Measurements from ENCODE around the gene MTRF1L. TPM values are rescaled to one million over a fixed set of nuclear protein-coding genes. Genes with fewer than 3 reads are reported as not detected.
A peak's percentile ranks its signal among the peaks of the same experiment; 100 is the strongest.

Gene MTRF1L
- total and polyA plus RNA-seq, 2 donors (not counting 1 experiment from before 2014, with no cell fraction given): 15.7 to 17.8 TPM

DNA sequence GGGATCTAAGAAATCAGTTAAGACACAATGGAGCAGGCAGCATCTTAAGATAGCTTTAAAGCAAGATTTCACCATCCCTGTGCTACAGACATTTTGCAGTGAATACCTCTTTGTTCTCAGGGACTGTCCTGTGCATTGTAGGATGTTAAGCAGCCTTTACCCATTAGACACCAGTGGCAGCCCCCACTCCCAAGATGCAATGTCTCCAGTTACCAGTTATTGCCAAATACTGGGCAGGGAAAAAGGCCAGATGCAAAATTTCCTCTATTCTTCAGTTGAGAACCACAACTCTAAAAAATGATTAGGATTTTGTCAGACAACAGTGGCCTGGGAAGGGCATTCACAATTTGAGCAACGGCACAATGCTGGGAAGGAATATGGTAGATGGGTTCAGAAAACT is 25.8 kb downstream of the MTRF1L start:
- DNase-seq (ENCODE audit: low read depth in 2 of 2): peak in 1 of 2 donors; percentile 47
- H3K4me1 ChIP-seq (ENCODE audit: control insufficient read depth, extremely low read depth, insufficient read depth, low read length): peaks cover 10% of the 10 kb centered on the region
- H2AFZ ChIP-seq (ENCODE audit: low read length): no peak overlapping the region
- no peaks in the 10 kb centered on the region for H3K27me3 ChIP-seq (ENCODE audit: control insufficient read depth, insufficient read depth, low read length)
- H3K9me3 ChIP-seq (ENCODE audit: control insufficient read depth, insufficient read depth, low read depth, low read length): no peaks in the 10 kb centered on the region
- H3K4me3 ChIP-seq (replicated peaks in 1 of 4; ENCODE audit: control extremely low read depth in 1 of 4, insufficient read depth in 1 of 4, low read depth in 3 of 4, low read length in 4 of 4): no peak overlapping the region
- H3K79me2 ChIP-seq (ENCODE audit: control insufficient read depth, insufficient read depth, low read length): peaks cover 92% of the 10 kb centered on the region
- no peaks in the 10 kb centered on the region for H4K20me1 ChIP-seq (ENCODE audit: control insufficient read depth, extremely low read depth, insufficient read depth, low read length)
- H3K9ac ChIP-seq (ENCODE audit: insufficient read depth, low read length): no peak overlapping the region
- peak overlapping the region; percentile 7 for H3K4me2 ChIP-seq (ENCODE audit: extremely low read depth, insufficient read depth, low read length)
- H3K36me3 ChIP-seq (ENCODE audit: control insufficient read depth, insufficient read depth, low read length): no peaks in the 10 kb centered on the region
- peak overlapping the region; percentile 29 for H3K27ac ChIP-seq (ENCODE audit: insufficient read depth, low read length)
- TF ChIP-seq, protein P1, sequence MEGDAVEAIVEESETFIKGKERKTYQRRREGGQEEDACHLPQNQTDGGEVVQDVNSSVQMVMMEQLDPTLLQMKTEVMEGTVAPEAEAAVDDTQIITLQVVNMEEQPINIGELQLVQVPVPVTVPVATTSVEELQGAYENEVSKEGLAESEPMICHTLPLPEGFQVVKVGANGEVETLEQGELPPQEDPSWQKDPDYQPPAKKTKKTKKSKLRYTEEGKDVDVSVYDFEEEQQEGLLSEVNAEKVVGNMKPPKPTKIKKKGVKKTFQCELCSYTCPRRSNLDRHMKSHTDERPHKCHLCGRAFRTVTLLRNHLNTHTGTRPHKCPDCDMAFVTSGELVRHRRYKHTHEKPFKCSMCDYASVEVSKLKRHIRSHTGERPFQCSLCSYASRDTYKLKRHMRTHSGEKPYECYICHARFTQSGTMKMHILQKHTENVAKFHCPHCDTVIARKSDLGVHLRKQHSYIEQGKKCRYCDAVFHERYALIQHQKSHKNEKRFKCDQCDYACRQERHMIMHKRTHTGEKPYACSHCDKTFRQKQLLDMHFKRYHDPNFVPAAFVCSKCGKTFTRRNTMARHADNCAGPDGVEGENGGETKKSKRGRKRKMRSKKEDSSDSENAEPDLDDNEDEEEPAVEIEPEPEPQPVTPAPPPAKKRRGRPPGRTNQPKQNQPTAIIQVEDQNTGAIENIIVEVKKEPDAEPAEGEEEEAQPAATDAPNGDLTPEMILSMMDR (conservative IDR thresholded peaks at IDR 0.05 in 1 of 2, IDR thresholded peaks at IDR 0.05 in 1 of 2; ENCODE audit: low read depth in 1 of 2, low read length in 2 of 2): no peak
- TF ChIP-seq EZH2 (IDR thresholded peaks at IDR 0.05; ENCODE audit: low read length, missing control alignments): no peak

DNA sequence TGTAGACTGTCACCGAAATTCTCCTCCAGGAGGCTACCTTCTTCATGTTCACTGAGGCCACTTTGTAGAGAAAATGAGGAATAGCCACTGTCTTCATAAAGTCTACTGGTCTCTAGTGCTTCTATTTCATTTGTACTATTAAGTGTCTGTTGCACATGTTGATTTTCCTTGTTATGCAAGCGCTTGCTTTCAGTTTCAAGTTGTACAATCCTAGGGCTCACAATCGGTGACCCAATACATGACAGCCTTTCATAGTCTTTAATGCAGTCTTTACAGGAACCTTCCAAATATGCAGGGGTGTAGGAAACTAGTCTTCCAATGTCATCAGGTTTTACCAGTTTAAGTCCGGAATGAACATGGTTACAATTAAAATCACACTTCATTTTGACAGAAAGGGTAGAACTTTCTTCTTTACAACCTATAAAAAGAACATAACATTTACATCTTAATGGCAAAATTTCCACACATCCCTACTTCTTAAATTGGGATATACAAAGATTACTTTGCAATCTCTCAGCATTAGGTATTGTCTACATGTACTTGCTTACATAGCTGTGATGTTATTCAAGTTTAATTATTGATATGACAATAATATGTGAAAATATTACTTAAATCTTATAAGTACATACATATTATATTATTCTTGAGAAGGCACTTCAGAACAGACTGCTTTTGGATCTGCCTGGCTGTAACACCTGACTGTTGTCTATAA is 27.1 kb downstream of the MTRF1L start:
- Histone ChIP-seq H2AFZ (ENCODE audit: low read length) (no peak overlapping the region), H3K79me2 (ENCODE audit: control insufficient read depth, insufficient read depth, low read length) (peaks cover 78% of the 10 kb centered on the region), H3K4me2 (ENCODE audit: extremely low read depth, insufficient read depth, low read length) (peak overlapping the region; percentile 84), H3K4me1 (ENCODE audit: control insufficient read depth, extremely low read depth, insufficient read depth, low read length) (peaks cover 10% of the 10 kb centered on the region), H3K27ac (ENCODE audit: insufficient read depth, low read length) (peak overlapping the region; percentile 15), H3K4me3 (replicated peaks in 1 of 4; ENCODE audit: control extremely low read depth in 1 of 4, insufficient read depth in 1 of 4, low read depth in 3 of 4, low read length in 4 of 4) (no peak overlapping the region), H3K9ac (ENCODE audit: insufficient read depth, low read length) (no peak overlapping the region), H3K36me3 (ENCODE audit: control insufficient read depth, insufficient read depth, low read length) (peaks cover 2% of the 10 kb centered on the region), H3K27me3 (ENCODE audit: control insufficient read depth, insufficient read depth, low read length) (no peaks in the 10 kb centered on the region), H4K20me1 (ENCODE audit: control insufficient read depth, extremely low read depth, insufficient read depth, low read length) (no peaks in the 10 kb centered on the region), H3K9me3 (ENCODE audit: control insufficient read depth, insufficient read depth, low read depth, low read length) (no peaks in the 10 kb centered on the region)
- peak in 1 of 2 donors; percentile 51 for DNase-seq (ENCODE audit: low read depth in 2 of 2)
- no peak for TF ChIP-seq EZH2 (IDR thresholded peaks at IDR 0.05; ENCODE audit: low read length, missing control alignments)

DNA sequence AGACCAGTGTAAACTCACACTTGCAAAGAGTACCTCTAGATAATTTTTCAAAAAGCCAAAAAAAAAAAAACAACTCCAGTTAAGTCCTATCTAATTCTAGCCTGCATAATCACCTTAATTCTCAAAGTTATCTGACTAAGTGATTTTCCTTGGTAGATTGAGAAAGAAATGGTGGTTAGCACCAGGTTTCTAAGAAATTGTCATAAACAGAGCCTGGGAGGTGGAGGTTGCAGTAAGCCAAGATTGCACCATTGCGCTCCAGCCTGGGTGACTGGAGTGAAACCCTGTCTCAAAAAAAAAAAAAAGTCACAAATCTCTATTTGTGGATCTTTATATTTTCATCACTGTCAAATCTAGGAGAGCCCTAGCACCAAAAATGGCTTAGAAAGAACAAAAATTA is 28.6 kb downstream of the MTRF1L start:
- Histone ChIP-seq H2AFZ (ENCODE audit: low read length) (no peak overlapping the region), H3K4me3 (replicated peaks in 1 of 4; ENCODE audit: control extremely low read depth in 1 of 4, insufficient read depth in 1 of 4, low read depth in 3 of 4, low read length in 4 of 4) (no peak overlapping the region), H4K20me1 (ENCODE audit: control insufficient read depth, extremely low read depth, insufficient read depth, low read length) (no peaks in the 10 kb centered on the region), H3K9me3 (ENCODE audit: control insufficient read depth, insufficient read depth, low read depth, low read length) (no peaks in the 10 kb centered on the region), H3K4me1 (ENCODE audit: control insufficient read depth, extremely low read depth, insufficient read depth, low read length) (peaks cover 9% of the 10 kb centered on the region), H3K4me2 (ENCODE audit: extremely low read depth, insufficient read depth, low read length) (no peak overlapping the region), H3K79me2 (ENCODE audit: control insufficient read depth, insufficient read depth, low read length) (peaks cover 63% of the 10 kb centered on the region), H3K9ac (ENCODE audit: insufficient read depth, low read length) (no peak overlapping the region), H3K27me3 (ENCODE audit: control insufficient read depth, insufficient read depth, low read length) (no peaks in the 10 kb centered on the region), H3K36me3 (ENCODE audit: control insufficient read depth, insufficient read depth, low read length) (peaks cover 5% of the 10 kb centered on the region), H3K27ac (ENCODE audit: insufficient read depth, low read length) (no peak overlapping the region)
- DNase-seq (ENCODE audit: low read depth in 2 of 2): no peak
- TF ChIP-seq, protein P1 (conservative IDR thresholded peaks at IDR 0.05 in 1 of 2, IDR thresholded peaks at IDR 0.05 in 1 of 2; ENCODE audit: low read depth in 1 of 2, low read length in 2 of 2): no peak
- TF ChIP-seq EZH2 (IDR thresholded peaks at IDR 0.05; ENCODE audit: low read length, missing control alignments): no peak
